ENCODE data around the gene CCDC127.

Gene CCDC127

GRCh38 chr5:206927-207536 lies 10.9 kb downstream of the CCDC127 start:
- Histone ChIP-seq H3K79me2 (ENCODE audit: control insufficient read depth, low read length) (peaks cover 77% of the 10 kb centered on the region), H3K36me3 (ENCODE audit: control insufficient read depth, low read length) (peaks cover 45% of the 10 kb centered on the region), H3F3A (ENCODE audit: control insufficient read depth, insufficient read depth) (peaks cover 5% of the 10 kb centered on the region), H3K4me3 (ENCODE audit: low read length) (no peak overlapping the region), H3K9me2 (replicated peaks; ENCODE audit: control insufficient read depth, low read length) (no peaks in the 10 kb centered on the region), H3K4me2 (ENCODE audit: low read length) (no peak overlapping the region), H3K9me3 (ENCODE audit: control insufficient read depth, insufficient read depth, low read length) (no peaks in the 10 kb centered on the region), H3K27me3 (ENCODE audit: control insufficient read depth, low read length) (no peaks in the 10 kb centered on the region), H3K27ac (ENCODE audit: low read depth, low read length) (no peak overlapping the region), H3K4me1 (ENCODE audit: control insufficient read depth, low read length) (peaks cover 25% of the 10 kb centered on the region), H4K20me1 (ENCODE audit: control insufficient read depth, insufficient read depth, low read depth, low read length) (peaks cover 12% of the 10 kb centered on the region)
- TF ChIP-seq, protein P1, sequence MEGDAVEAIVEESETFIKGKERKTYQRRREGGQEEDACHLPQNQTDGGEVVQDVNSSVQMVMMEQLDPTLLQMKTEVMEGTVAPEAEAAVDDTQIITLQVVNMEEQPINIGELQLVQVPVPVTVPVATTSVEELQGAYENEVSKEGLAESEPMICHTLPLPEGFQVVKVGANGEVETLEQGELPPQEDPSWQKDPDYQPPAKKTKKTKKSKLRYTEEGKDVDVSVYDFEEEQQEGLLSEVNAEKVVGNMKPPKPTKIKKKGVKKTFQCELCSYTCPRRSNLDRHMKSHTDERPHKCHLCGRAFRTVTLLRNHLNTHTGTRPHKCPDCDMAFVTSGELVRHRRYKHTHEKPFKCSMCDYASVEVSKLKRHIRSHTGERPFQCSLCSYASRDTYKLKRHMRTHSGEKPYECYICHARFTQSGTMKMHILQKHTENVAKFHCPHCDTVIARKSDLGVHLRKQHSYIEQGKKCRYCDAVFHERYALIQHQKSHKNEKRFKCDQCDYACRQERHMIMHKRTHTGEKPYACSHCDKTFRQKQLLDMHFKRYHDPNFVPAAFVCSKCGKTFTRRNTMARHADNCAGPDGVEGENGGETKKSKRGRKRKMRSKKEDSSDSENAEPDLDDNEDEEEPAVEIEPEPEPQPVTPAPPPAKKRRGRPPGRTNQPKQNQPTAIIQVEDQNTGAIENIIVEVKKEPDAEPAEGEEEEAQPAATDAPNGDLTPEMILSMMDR (IDR thresholded peaks at IDR 0.05; ENCODE audit: low read depth, low read length, poor library complexity, severe bottlenecking) = no peak
- TF ChIP-seq EZH2phosphoT487 (IDR thresholded peaks at IDR 0.05; ENCODE audit: borderline replicate concordance, low read length) = no peak

- Histone ChIP-seq H3K4me3 (ENCODE audit: low read length) (no peak overlapping the region), H3K4me1 (ENCODE audit: control insufficient read depth, low read length) (peaks cover 31% of the 10 kb centered on the region), H3K79me2 (ENCODE audit: control insufficient read depth, low read length) (peaks cover 77% of the 10 kb centered on the region), H3F3A (ENCODE audit: control insufficient read depth, insufficient read depth) (peaks cover 12% of the 10 kb centered on the region), H3K27ac (ENCODE audit: low read depth, low read length) (no peak overlapping the region), H3K9me3 (ENCODE audit: control insufficient read depth, insufficient read depth, low read length) (no peaks in the 10 kb centered on the region), H3K4me2 (ENCODE audit: low read length) (no peak overlapping the region), H3K27me3 (ENCODE audit: control insufficient read depth, low read length) (no peaks in the 10 kb centered on the region), H3K36me3 (ENCODE audit: control insufficient read depth, low read length) (peaks cover 45% of the 10 kb centered on the region), H3K9me2 (replicated peaks; ENCODE audit: control insufficient read depth, low read length) (no peaks in the 10 kb centered on the region), H4K20me1 (ENCODE audit: control insufficient read depth, insufficient read depth, low read depth, low read length) (peaks cover 12% of the 10 kb centered on the region)
- no peak for TF ChIP-seq EZH2phosphoT487 (IDR thresholded peaks at IDR 0.05; ENCODE audit: borderline replicate concordance, low read length)
- TF ChIP-seq, protein P1 (IDR thresholded peaks at IDR 0.05; ENCODE audit: low read depth, low read length, poor library complexity, severe bottlenecking) = no peak
Observed at GRCh38 chr5:206406-206805, 11.5 kb downstream of the CCDC127 start.

DNA sequence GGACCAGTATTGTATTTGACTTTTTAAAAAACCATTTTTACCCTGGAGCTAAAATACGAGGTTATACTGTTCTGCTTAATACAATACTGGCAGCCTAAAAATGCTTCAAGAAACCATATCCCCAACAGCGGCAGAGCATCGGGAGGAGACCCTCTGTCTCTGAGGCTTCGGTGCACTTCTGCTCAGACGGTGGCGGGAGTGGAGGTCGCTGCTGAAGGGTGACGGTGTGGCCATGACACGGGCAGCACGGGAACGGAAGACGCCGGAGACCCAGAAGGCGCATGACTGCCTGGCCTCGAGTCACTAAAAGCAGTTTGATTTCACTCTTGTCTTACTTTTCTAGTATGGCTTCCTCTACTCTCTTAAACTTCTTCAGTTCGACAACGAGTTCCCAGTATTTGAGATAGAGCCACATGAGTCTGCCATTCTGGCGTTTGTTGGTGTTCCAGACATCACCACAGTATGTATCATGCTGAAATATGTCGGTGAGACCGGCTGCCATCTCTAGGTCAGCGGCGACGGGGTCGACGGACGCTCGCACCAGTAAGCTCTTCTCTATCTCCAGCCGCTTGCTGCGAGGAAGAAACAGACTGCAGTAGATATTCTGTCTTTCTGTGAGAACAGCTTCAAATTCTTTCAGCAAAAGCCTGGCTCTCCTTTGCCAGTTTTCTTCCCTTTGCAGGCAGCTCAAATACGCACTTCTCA lies 12.8 kb downstream of the CCDC127 start:
- Histone ChIP-seq H3K36me3 (ENCODE audit: control insufficient read depth, low read length) (peaks cover 49% of the 10 kb centered on the region), H3K4me3 (ENCODE audit: low read length) (no peak overlapping the region), H3K9me3 (ENCODE audit: control insufficient read depth, insufficient read depth, low read length) (no peaks in the 10 kb centered on the region), H3K4me2 (ENCODE audit: low read length) (no peak overlapping the region), H3K27me3 (ENCODE audit: control insufficient read depth, low read length) (no peaks in the 10 kb centered on the region), H3F3A (ENCODE audit: control insufficient read depth, insufficient read depth) (peaks cover 15% of the 10 kb centered on the region), H3K9me2 (replicated peaks; ENCODE audit: control insufficient read depth, low read length) (no peaks in the 10 kb centered on the region), H4K20me1 (ENCODE audit: control insufficient read depth, insufficient read depth, low read depth, low read length) (peaks cover 17% of the 10 kb centered on the region), H3K4me1 (ENCODE audit: control insufficient read depth, low read length) (peaks cover 44% of the 10 kb centered on the region), H3K79me2 (ENCODE audit: control insufficient read depth, low read length) (peaks cover 80% of the 10 kb centered on the region), H3K27ac (ENCODE audit: low read depth, low read length) (no peak overlapping the region)
- TF ChIP-seq, protein P1 (IDR thresholded peaks at IDR 0.05; ENCODE audit: low read depth, low read length, poor library complexity, severe bottlenecking) = no peak

Measured in DOHH2 (cell line).